K562 treated with DMSO at 1 percent for 12 hours (cell line): ENCODE measurements around the gene COL6A2. TPM values are rescaled to one million over a fixed set of nuclear protein-coding genes. Genes with fewer than 3 reads are reported as not detected.

Experiments
- total RNA-seq: library from RNA; unstranded; fragments of 300-600 nt; gene quantifications from 2 replicates; pipeline ENCODE4 v1.2.3, GENCODE V29; 2022; ENCODE audit not compliant: insufficient read depth

Gene COL6A2
- total RNA-seq, result 9.9 and 21.3 TPM in 2 replicates

DNA sequence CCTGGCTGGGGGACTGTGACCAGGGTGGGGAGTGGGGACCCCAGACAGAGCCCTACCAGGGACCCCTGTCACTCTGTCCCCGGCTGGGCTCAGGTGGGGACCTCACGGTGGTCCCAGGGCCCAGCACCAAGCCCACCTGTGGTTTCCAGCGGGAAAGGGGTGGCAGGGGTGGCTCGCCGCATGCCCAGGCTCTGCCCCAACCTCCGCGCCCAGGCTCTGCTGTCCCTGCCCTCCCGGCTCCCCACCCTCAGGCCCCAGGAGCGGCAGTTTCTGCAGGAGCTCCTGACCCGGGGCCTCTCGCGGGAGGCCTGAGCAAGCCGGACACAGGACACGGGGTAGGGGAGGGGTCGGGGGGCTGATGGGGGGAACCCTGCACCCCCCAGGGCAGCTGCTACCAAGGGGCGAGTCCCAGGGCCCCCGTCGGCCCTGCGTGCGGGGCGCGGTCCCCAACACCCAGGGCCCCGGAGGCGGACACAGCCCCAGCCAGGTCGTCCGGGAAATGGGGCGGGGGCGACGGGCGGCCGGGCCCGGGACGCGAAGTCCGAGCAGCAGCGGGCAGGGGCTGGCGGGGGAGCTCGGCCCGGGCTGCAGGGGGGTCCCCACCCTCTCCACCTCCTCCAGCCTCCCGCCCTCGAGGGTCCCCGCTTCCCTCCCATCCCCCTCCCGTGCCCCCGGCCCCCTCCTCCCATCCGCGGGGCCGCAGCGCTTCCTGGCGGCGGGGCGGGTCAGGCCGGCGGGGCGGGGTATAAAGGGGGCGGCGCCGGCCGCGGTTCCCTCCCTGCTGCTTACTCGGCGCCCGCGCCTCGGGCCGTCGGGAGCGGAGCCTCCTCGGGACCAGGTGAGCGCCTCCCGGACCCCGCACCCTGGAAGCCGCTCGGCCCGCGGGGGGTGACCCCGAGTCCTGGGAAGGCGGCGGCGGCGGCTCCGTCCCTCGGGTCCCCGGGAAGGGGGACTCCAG is at the start of gene COL6A2:
COL6A2 (plus strand) TSS at position 777 of the 958 bp plus-strand sequence.

GRCh38 chr21:46155514-46156377 is 57.8 kb downstream of the COL6A2 start, which contains the start of gene FTCD:
TSS of gene FTCD (minus strand) at chr21:46155579. CDS start at chr21:46155523, 56 bp downstream.

Other genes starting within 250 kb of the COL6A2 start
- gene COL6A1, start 116.3 kb upstream of the COL6A2 start, total RNA-seq, result 1.2 and 2.4 TPM in 2 replicates
- 1.1 and 2.6 TPM in 2 replicates for gene FTCD, start 57.5 kb downstream of the COL6A2 start, total RNA-seq
- 65.2 and 87.4 TPM in 2 replicates for gene SPATC1L, start 86.3 kb downstream of the COL6A2 start, total RNA-seq
- gene LSS, start 130.7 kb downstream of the COL6A2 start, total RNA-seq, result 24.0 and 37.8 TPM in 2 replicates
- gene MCM3AP, start 187.5 kb downstream of the COL6A2 start, total RNA-seq, result 51.3 and 154 TPM in 2 replicates
- 28.1 and 38.9 TPM in 2 replicates for gene YBEY, start 188.2 kb downstream of the COL6A2 start, total RNA-seq
- 15.2 and 30.9 TPM in 2 replicates for gene C21orf58, start 225.8 kb downstream of the COL6A2 start, total RNA-seq
- 22.2 and 50.2 TPM in 2 replicates for gene PCNT, start 226.0 kb downstream of the COL6A2 start, total RNA-seq